OCI-LY3 (cell line): Measurements from ENCODE around the gene PRUNE2.

Experiments used
- H2AFZ ChIP-seq: fragments of 200-600, 300-600 bp; shearing (Covaris generic); 2 replicates; pipeline ENCODE4 v1.6.0; 2014; ENCODE audit warnings: antibody characterized with exemption, low read depth, low read length
- H3K27ac ChIP-seq: fragments of 200-600, 300-600 bp; sonication (generic); 2 replicates; pipeline ENCODE4 v1.5.1; 2014; ENCODE audit warnings: mild to moderate bottlenecking, low read length, moderate library complexity, mixed read lengths
- H3K27me3 ChIP-seq: fragments of 200-600, 300-600 bp; sonication (generic); 2 replicates; pipeline ENCODE4 v1.6.1; 2014; ENCODE audit warnings: low read depth, low read length, mixed read lengths
- H3K36me3 ChIP-seq: fragments of 200-600, 300-600 bp; sonication (generic); replicated peaks from 2 replicates; pipeline ENCODE3; 2014; ENCODE audit warnings: low read depth, low read length, mixed read lengths
- H3K4me1 ChIP-seq: fragments of 300-600, 200-600 bp; sonication (generic); 2 replicates; pipeline ENCODE4 v1.6.1; 2014; ENCODE audit warnings: low read length, mixed read lengths
- H3K4me2 ChIP-seq: fragments of 200-600, 300-600 bp; sonication (generic); 2 replicates; pipeline ENCODE4 v1.6.1; 2014; ENCODE audit warnings: low read length, mixed read lengths
- H3K4me3 ChIP-seq: fragments of 300-600, 200-600 bp; sonication (generic); 2 replicates; pipeline ENCODE4 v1.5.1; 2014; ENCODE audit warnings: antibody characterized with exemption, mild to moderate bottlenecking, low read length, moderate library complexity
- H3K79me2 ChIP-seq: fragments of 300-600, 200-600 bp; shearing (Covaris generic); 2 replicates; pipeline ENCODE4 v1.6.1; 2014; ENCODE audit warnings: mild to moderate bottlenecking, low read length, mixed read lengths
- H3K9ac ChIP-seq: fragments of 300-600, 200-600 bp; shearing (Covaris generic); 2 replicates; pipeline ENCODE4 v1.6.0; 2014; ENCODE audit warnings: mild to moderate bottlenecking, low read length, moderate library complexity
- H3K9me3 ChIP-seq: fragments of 200-600, 300-600 bp; shearing (Covaris generic); 2 replicates; pipeline ENCODE4 v1.6.1; 2014; ENCODE audit warnings: low read length, mixed read lengths; ENCODE audit not compliant: insufficient read depth
- H4K20me1 ChIP-seq: fragments of 200-600, 300-600 bp; sonication (generic); 2 replicates; pipeline ENCODE4 v1.6.1; 2016; ENCODE audit warnings: low read length, mixed read lengths; ENCODE audit not compliant: insufficient read depth
- CTCF ChIP-seq: fragments of 200-600, 300-600 bp; sonication (generic); IDR thresholded peaks from 2 replicates; pipeline ENCODE4 v1.5.1; 2014; ENCODE audit warnings: antibody characterized with exemption, low read length, low read depth
- EZH2phosphoT487 ChIP-seq: fragments of 200-600 bp; shearing (Covaris generic); IDR thresholded peaks from 2 replicates; pipeline ENCODE4 v1.6.1; 2018; ENCODE audit warnings: antibody characterized with exemption, mixed run types, low read depth

The PRUNE2 gene

GRCh38 chr9:76651119-76651705 is 254.7 kb downstream of the PRUNE2 start:
- Histone ChIP-seq H4K20me1 (no peaks in the 10 kb centered on the region), H3K79me2 (no peaks in the 10 kb centered on the region), H2AFZ (no peak overlapping the region), H3K27ac (no peak overlapping the region), H3K4me2 (peak overlapping the region; percentile 53), H3K4me3 (peak overlapping the region; percentile 33), H3K36me3 (no peaks in the 10 kb centered on the region), H3K27me3 (peaks cover 38% of the 10 kb centered on the region), H3K9me3 (no peaks in the 10 kb centered on the region), H3K4me1 (peaks cover 25% of the 10 kb centered on the region), H3K9ac (no peak overlapping the region)
- TF ChIP-seq EZH2phosphoT487 = no peak
- no peak for TF ChIP-seq CTCF

DNA sequence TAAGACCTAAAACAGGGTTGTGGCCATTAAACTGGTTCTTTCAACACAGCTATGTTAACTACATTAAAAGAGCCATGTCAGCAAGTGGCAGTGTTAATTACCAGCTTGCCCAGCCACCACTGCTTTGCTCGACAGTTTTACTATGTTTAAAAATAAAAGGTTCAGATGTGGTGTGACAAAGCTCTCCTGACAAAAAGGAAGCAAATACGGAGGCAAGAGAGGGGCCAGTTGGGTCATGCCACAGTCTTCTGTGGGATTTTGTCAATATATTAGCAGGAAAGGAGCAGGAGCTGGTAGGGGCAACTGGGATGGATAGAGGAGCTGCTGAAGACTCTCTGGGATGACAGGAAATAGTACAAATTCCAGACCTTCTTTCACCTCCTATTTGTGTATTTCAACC is 255.2 kb downstream of the PRUNE2 start:
- Histone ChIP-seq H3K79me2 (no peaks in the 10 kb centered on the region), H3K9ac (no peak overlapping the region), H3K27ac (no peak overlapping the region), H3K4me3 (no peak overlapping the region), H2AFZ (no peak overlapping the region), H3K4me2 (no peak overlapping the region), H3K4me1 (peaks cover 25% of the 10 kb centered on the region), H3K9me3 (no peaks in the 10 kb centered on the region), H3K36me3 (no peaks in the 10 kb centered on the region), H3K27me3 (peaks cover 39% of the 10 kb centered on the region), H4K20me1 (no peaks in the 10 kb centered on the region)
- no peak for TF ChIP-seq EZH2phosphoT487
- no peak for TF ChIP-seq CTCF

- Histone ChIP-seq H3K36me3 (no peaks in the 10 kb centered on the region), H3K9ac (no peak overlapping the region), H3K9me3 (no peaks in the 10 kb centered on the region), H2AFZ (no peak overlapping the region), H3K4me1 (peaks cover 25% of the 10 kb centered on the region), H4K20me1 (no peaks in the 10 kb centered on the region), H3K27ac (no peak overlapping the region), H3K4me2 (no peak overlapping the region), H3K4me3 (no peak overlapping the region), H3K27me3 (peaks cover 43% of the 10 kb centered on the region), H3K79me2 (no peaks in the 10 kb centered on the region)
- TF ChIP-seq CTCF = no peak
- TF ChIP-seq EZH2phosphoT487 = no peak
These were observed 256.0 kb downstream of the PRUNE2 start for GRCh38 chr9:76649894-76650293.

GRCh38 chr9:76646249-76646648 is 259.7 kb downstream of the PRUNE2 start:
- Histone ChIP-seq H3K79me2 (no peaks in the 10 kb centered on the region), H2AFZ (no peak overlapping the region)

More at GRCh38 chr9:76646249-76646648, 259.7 kb downstream of the PRUNE2 start:
- TF ChIP-seq CTCF (no peak), EZH2phosphoT487 (no peak)
- H3K27me3 ChIP-seq = peaks cover 47% of the 10 kb centered on the region
- H3K27ac ChIP-seq = no peak overlapping the region
- H3K36me3 ChIP-seq = no peaks in the 10 kb centered on the region
- H3K4me3 ChIP-seq = no peak overlapping the region
- H3K4me2 ChIP-seq = no peak overlapping the region
- no peak overlapping the region for H3K9ac ChIP-seq
- peaks cover 18% of the 10 kb centered on the region for H3K4me1 ChIP-seq
- no peaks in the 10 kb centered on the region for H4K20me1 ChIP-seq
- H3K9me3 ChIP-seq = no peaks in the 10 kb centered on the region
